K562 (cell line): ENCODE data around the gene LMAN2. TPM values are rescaled to one million over a fixed set of nuclear protein-coding genes. Genes with fewer than 3 reads are reported as not detected.

Source experiments
- ATAC-seq: fragments of 200-7000 bp; cut with Tn5 transposase; 3 replicates; pipeline ENCODE4 v1.9.1; 2020; ENCODE audit warnings: moderate library complexity
- BruUV-seq: library from RNA; stranded (reverse); fragments of 400-500 nt; replicated peaks from 2 replicates; lab custom pipeline; 2021; lab: Mats Ljungman, UMichigan
- CTCF ChIA-PET: fragments of 300-600 bp; formaldehyde crosslinking; extraction: SDS; loops from one replicate; lab custom pipeline; 2021; ENCODE audit warnings: low intra/inter-chr PET ratio; lab: Yijun Ruan, JAX
- POLR2A ChIA-PET: fragments of 300-600, 350-650 bp; sonication (Branson Sonifier 250); formaldehyde crosslinking; extraction: SDS; loops from one replicate; lab custom pipeline; 2021; ENCODE audit warnings: antibody characterized with exemption, inconsistent platforms; lab: Yijun Ruan, JAX
- DNase-seq, 4 experiments: peaks; one replicate each; pipeline versions ENCODE4 v3.0.0 to v3.0.0-alpha.2; 2011 to 2018; ENCODE audit warnings: low spot score in 3 of 4, mixed read lengths in 3 of 4; ENCODE audit errors: extremely low read depth in 1 of 4
- FAIRE-seq: peaks from 2 replicates; lab custom pipeline; 2011; peaks lifted over from hg19 to GRCh38; lab: Jason Lieb, UNC
- H2AFZ ChIP-seq: 2 replicates; pipeline ENCODE4 v1.6.0; 2011; ENCODE audit warnings: low read depth, low read length, control low read depth, inconsistent platforms
- H3K27ac ChIP-seq: fragments of 200-600 bp; 3 replicates; pipeline ENCODE4 v1.8.0; 2011; ENCODE audit warnings: low read depth, mild to moderate bottlenecking, control low read depth, inconsistent platforms, low read length, moderate library complexity, mixed read lengths; ENCODE audit errors: extremely low read depth
- H3K27me3 ChIP-seq, 2 experiments: fragments of 300-600 bp in 1 of 2; 2 replicates in 1 of 2; 3 replicates in 1 of 2; pipeline versions ENCODE4 v1.6.0 to v1.8.0; 2011; ENCODE audit warnings: inconsistent platforms in 2 of 2, low read length in 2 of 2, mild to moderate bottlenecking in 1 of 2, mixed read lengths in 1 of 2, moderate library complexity in 1 of 2; ENCODE audit not compliant: control insufficient read depth in 2 of 2, insufficient read depth in 2 of 2
- H3K36me3 ChIP-seq: fragments of 300-600 bp; 3 replicates; pipeline ENCODE4 v1.8.0; 2011; ENCODE audit warnings: mild to moderate bottlenecking, low read length, inconsistent platforms; ENCODE audit not compliant: control insufficient read depth, insufficient read depth
- H3K4me1 ChIP-seq, 2 experiments: fragments of 200-600 bp in 1 of 2; replicated peaks in 1 of 2; 2 replicates in 1 of 2; 3 replicates in 1 of 2; pipeline versions ENCODE4 v1.5.1 to v1.8.0; 2011; ENCODE audit warnings: inconsistent platforms in 2 of 2, low read length in 2 of 2, mild to moderate bottlenecking in 1 of 2, mixed read lengths in 1 of 2, moderate library complexity in 1 of 2; ENCODE audit not compliant: control insufficient read depth in 2 of 2, insufficient read depth in 2 of 2
- H3K4me2 ChIP-seq: 2 replicates; pipeline ENCODE4 v1.6.1; 2011; ENCODE audit warnings: low read length, control low read depth, inconsistent platforms, mixed read lengths; ENCODE audit not compliant: insufficient read depth
- H3K4me3 ChIP-seq: fragments of 200-600 bp; sonication (generic), shearing (Covaris generic); 2 replicates; pipeline ENCODE4 v1.5.1; 2016; ENCODE audit warnings: control low read depth, inconsistent platforms
- H3K79me2 ChIP-seq: fragments of 200-600 bp; 3 replicates; pipeline ENCODE4 v1.8.0; 2011; ENCODE audit warnings: low read length, inconsistent platforms; ENCODE audit not compliant: control insufficient read depth, insufficient read depth
- H3K9ac ChIP-seq, 2 experiments: 2 replicates each; pipeline versions ENCODE4 v1.6.0 to v1.6.1; 2011; ENCODE audit warnings: low read depth in 2 of 2, low read length in 2 of 2, control low read depth in 1 of 2, inconsistent platforms in 1 of 2, mild to moderate bottlenecking in 1 of 2, mixed read lengths in 1 of 2; ENCODE audit not compliant: insufficient read depth in 1 of 2
- H3K9me1 ChIP-seq: one replicate; pipeline ENCODE4 v1.6.0; 2011; ENCODE audit warnings: inconsistent platforms, mild to moderate bottlenecking, low read length, moderate library complexity; ENCODE audit not compliant: control insufficient read depth, insufficient read depth
- H3K9me3 ChIP-seq: replicated peaks from 2 replicates; pipeline ENCODE4 v1.5.1; 2011; ENCODE audit warnings: low read depth, low read length, inconsistent platforms; ENCODE audit not compliant: control insufficient read depth, insufficient read depth
- H4K20me1 ChIP-seq: replicated peaks from 2 replicates; pipeline ENCODE4 v1.6.1; 2011; ENCODE audit warnings: low read length, inconsistent platforms, mixed read lengths; ENCODE audit not compliant: control insufficient read depth, insufficient read depth
- FOXK1 ChIP-seq: sonication (generic); formaldehyde crosslinking; IDR thresholded peaks from 2 replicates; pipeline ENCODE4 v1.8.0; 2022; ENCODE audit warnings: missing genetic modification reagents, mild to moderate bottlenecking, borderline replicate concordance
- ZNF134 ChIP-seq: fragments of 250-450 bp; sonication (Bioruptor Pico); conservative IDR thresholded peaks from 2 replicates; pipeline ENCODE4 v1.4.0; 2020
- WGBS: fragments of 100-300 bp; shearing (Covaris generic); methylation state at CpG from one replicate; pipeline ENCODE4 v1.1.6; 2016; ENCODE audit warnings: low coverage, mixed read lengths; ENCODE audit not compliant: insufficient coverage; ENCODE audit errors: missing lambda C conversion rate; 5-methylcytosine and 5-hydroxymethylcytosine counted together
- in situ Hi-C: fragments of 300-500 bp; cut with MboI; formaldehyde crosslinking; loops from 4 replicates; pipeline ENCODE4 v1.15.0; 2018; ENCODE audit warnings: inconsistent platforms, mixed read lengths
- intact Hi-C: fragments of 100-400 bp; cut with micrococcal nuclease; formaldehyde crosslinking; loops from 2 replicates; pipeline ENCODE4 v1.14.2; 2022
- polyA plus RNA-seq, 8 experiments: library from polyadenylated mRNA; depleted of rRNA in 4 of 8; stranded (reverse) in 5 of 8; unstranded in 3 of 8; fragments of >200 nt; fragmentation: Nextera tagmentation in 2 of 8; fragmentation: Illumina TruSeq in 1 of 8; extraction: Ambion mirVana in 2 of 8; extraction: Trizol in 1 of 8; gene quantifications; 2 replicates each; pipeline versions ENCODE4 v1.2.1 to v1.2.3, GENCODE V29; 2011 to 2014; ENCODE audit warnings: inconsistent platforms in 1 of 8, missing spikeins in 1 of 8
- total RNA-seq, 7 experiments: library from RNA; depleted of rRNA in 6 of 7; stranded (reverse); fragments of >200 nt in 6 of 7; fragmentation: Illumina TruSeq in 2 of 7; extraction: Trizol in 2 of 7; gene quantifications; 2 replicates each; pipeline versions ENCODE4 v1.2.1 to v1.2.3, GENCODE V29; 2011 to 2021; ENCODE audit warnings: low replicate concordance in 1 of 7
- TF ChIP-seq, protein P1 (sequence below): fragments of 450-650 bp; formaldehyde crosslinking; IDR thresholded peaks from 2 replicates; pipeline ENCODE4 v1.4.0; 2022; ENCODE audit warnings: mild to moderate bottlenecking, moderate library complexity

Gene LMAN2
- total and polyA plus RNA-seq, 9 of the 15 experiments (the other 6 are each of a cell fraction or from before 2014, with no cell fraction given) = 2.7 to 254 (median 136) TPM

GRCh38 chr5:177359860-177360259 is 8.4 kb upstream of the LMAN2 start:
- CTCF ChIA-PET = interaction anchor here (0.5 kb wide), 1 partner anchor 115 kb away, joined by 3 read pairs; no protein-coding TSS in a partner anchor
- in situ Hi-C loops = no loop called here
- 45% methylated on average over 3 of the region's 3 CpGs for WGBS
- no TSS peak for BruUV-seq
- no peaks in the 10 kb centered on the region for H3K36me3 ChIP-seq
- H3K27ac ChIP-seq = no peak overlapping the region
- ATAC-seq = no peak
- H3K27me3 ChIP-seq = no peaks in the 10 kb centered on the region
- POLR2A ChIA-PET = interaction anchor here (0.7 to 2.7 kb wide), 3 partner anchors 8 to 49 kb away, joined by 3 to 18 read pairs (median 7); partner anchors contain the start of gene LMAN2
- FAIRE-seq = no peak
- H3K4me1 ChIP-seq = peaks cover 23 to 54% of the 10 kb centered on the region in 2 experiments; a peak in 4 of 5 replicates
- intact Hi-C loops = loop anchor here (10.0 kb wide), 1 partner anchor 245 kb away; no protein-coding TSS in a partner anchor
- peak overlapping the region in 1 of 2 experiments; percentile 70; a peak in 2 of 4 replicates for H3K9ac ChIP-seq
- H3K4me2 ChIP-seq = no peak overlapping the region
- H3K79me2 ChIP-seq = no peaks in the 10 kb centered on the region
- DNase-seq = no peak
- 0 out of 2 replicates have a peak, but pooled peaks cover 3% of the 10 kb centered on the region for H3K9me3 ChIP-seq
- H4K20me1 ChIP-seq = no peaks in the 10 kb centered on the region
- TF ChIP-seq, protein P1, sequence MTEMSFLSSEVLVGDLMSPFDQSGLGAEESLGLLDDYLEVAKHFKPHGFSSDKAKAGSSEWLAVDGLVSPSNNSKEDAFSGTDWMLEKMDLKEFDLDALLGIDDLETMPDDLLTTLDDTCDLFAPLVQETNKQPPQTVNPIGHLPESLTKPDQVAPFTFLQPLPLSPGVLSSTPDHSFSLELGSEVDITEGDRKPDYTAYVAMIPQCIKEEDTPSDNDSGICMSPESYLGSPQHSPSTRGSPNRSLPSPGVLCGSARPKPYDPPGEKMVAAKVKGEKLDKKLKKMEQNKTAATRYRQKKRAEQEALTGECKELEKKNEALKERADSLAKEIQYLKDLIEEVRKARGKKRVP = no peak
- TF ChIP-seq ZNF134 = no peak
- no peaks in the 10 kb centered on the region for H3K9me1 ChIP-seq
- no peak overlapping the region; the same call in 1 of the 2 replicates for H2AFZ ChIP-seq
- H3K4me3 ChIP-seq = no peak overlapping the region

DNA sequence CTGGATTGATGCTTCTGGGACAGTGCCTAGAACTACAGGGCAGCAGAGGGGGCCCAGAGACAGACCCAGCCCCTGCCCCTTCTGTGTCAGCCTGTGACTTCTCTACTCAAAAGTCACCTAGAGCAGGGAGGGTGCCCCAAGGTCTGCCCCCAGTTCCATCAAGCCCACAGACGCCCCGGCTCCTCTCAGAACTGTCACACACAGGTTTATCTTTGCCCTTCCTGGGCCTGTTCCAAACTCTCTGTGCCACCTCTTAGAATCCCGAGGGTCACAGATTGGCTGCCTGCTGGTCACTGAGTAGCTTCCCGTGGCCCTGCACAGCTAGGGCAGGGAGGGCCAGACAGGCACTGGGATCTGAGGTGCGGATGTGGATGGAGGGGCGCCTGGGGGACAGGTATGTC is 8.0 kb upstream of the LMAN2 start:
- no peak for FAIRE-seq
- ChIA-PET CTCF (interaction anchor here (0.5 kb wide), 1 partner anchor 115 kb away, joined by 3 read pairs; no protein-coding TSS in a partner anchor), POLR2A (interaction anchor here (0.7 to 1.4 kb wide), 2 partner anchors 13 to 296 kb away, joined by 3 to 7 read pairs; no protein-coding TSS in a partner anchor)
- in situ Hi-C loops = no loop called here
- H3K36me3 ChIP-seq = no peaks in the 10 kb centered on the region
- no peaks in the 10 kb centered on the region for H4K20me1 ChIP-seq
- no peak overlapping the region for H3K27ac ChIP-seq
- H2AFZ ChIP-seq = no peak overlapping the region; the same call in 1 of the 2 replicates
- no peaks in the 10 kb centered on the region for H3K79me2 ChIP-seq
- H3K9ac ChIP-seq = peak overlapping the region in 1 of 2 experiments; percentile 70; a peak in 2 of 4 replicates
- H3K27me3 ChIP-seq = no peaks in the 10 kb centered on the region
- no peak for TF ChIP-seq FOXK1
- TF ChIP-seq, all 486 proteins: peak for 0
- no peak for DNase-seq
- Histone ChIP-seq H3K9me1 (no peaks in the 10 kb centered on the region), H3K4me1 (peaks cover 19 to 51% of the 10 kb centered on the region in 2 experiments; a peak in 4 of 5 replicates), H3K4me2 (no peak overlapping the region), H3K4me3 (no peak overlapping the region), H3K9me3 (0 out of 2 replicates have a peak, but pooled peaks cover 3% of the 10 kb centered on the region)
- no peak for ATAC-seq
- WGBS = 52% methylated on average over 6 of the region's 6 CpGs
- no TSS peak for BruUV-seq
- intact Hi-C loops = no loop called here
